Activated T-cell treated with anti-CD3 and anti-CD28 coated beads, Interleukin-2, amount 50 U/mL, for 1 hour (primary cell): ENCODE results near the gene IKZF2.
"Not testable (repeated sequence)": the region's sequence is repeated elsewhere in the genome, so short reads cannot be mapped to it uniquely, and the experiment has no call there.

Experiments
- DNase-seq: peaks from one replicate; pipeline ENCODE4 v3.0.0-alpha.2; 2020

Gene IKZF2

DNA sequence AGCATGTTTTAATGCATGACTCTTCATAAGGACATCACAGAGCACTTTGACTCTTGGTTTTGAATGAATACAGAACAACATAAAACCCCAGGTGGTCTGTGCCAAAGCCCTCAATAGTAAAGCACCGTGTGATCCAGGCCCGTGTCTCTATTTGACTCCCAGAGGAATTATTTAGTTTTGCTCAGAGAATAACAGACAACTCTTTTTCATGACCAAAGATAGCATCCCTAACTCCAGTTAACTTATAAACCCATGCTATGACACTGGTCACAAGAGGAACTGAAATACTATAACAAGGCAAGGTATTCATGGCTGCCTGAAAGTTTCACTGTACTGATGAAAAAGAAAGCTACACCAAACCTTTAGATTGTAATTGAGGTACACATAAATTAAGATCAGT lies 128.4 kb downstream of the IKZF2 start:
- no peak for DNase-seq

DNA sequence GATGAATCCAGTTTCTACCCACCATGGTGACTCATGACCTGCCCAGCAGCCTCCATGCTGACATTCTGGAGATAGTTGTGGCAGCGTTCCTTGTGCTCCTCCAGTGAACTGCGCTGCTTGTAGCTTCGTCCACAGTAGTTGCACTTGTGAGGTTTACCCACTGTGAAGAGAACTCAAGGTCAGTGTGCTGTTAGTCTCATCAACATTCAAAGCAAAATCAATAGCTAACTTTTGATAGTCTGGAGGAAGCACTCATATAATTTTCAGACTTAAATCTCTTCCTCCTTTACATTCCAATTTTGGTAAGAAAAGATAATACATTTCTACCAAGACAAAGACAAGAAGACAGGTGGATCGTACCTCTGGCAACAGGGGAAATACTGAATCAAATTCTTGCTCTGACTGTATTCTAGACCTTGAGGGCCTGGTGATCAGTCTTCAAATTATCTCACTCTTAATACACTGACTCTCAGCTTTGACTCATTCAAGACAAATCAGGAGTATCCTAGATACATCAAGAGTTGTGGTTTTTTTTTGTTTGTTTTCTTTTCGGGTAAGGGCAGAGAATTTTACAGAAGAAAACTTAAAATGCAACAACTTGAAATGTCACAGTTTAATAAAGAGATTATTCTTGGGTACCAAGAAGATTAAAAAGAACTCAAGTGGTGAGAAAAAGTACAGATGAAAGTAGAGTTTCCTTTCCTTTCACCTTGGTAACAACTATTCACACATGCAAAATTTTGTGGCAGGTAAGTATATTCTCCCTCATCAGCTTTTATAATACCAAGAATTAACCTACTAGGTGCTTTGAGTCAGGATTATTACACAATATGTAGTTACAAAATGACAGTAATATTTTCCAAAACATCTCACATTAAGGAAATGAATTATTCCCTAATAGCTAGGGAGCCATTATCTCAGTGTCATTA lies 129.2 kb downstream of the IKZF2 start:
- DNase-seq, result no peak

DNA sequence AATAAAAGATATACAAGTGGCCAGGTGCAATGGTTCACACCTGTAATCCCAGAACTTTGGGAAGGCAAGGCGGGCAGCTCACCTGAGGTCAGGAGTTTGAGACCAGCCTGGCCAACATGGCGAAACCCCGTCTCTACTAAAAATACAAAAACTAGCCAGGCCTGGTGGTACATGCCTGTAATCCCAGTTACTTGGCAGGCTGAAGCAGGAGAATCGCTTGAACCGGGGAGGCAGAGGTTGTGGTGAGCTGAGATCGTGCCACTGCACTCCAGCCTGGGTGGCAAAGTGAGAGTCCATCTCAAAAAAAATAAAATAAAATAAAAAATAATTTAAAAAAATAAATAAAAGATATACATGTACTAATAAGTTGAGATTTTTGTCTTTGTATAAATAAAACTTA lies 130.5 kb downstream of the IKZF2 start:
- not testable (repeated sequence) for DNase-seq

DNA sequence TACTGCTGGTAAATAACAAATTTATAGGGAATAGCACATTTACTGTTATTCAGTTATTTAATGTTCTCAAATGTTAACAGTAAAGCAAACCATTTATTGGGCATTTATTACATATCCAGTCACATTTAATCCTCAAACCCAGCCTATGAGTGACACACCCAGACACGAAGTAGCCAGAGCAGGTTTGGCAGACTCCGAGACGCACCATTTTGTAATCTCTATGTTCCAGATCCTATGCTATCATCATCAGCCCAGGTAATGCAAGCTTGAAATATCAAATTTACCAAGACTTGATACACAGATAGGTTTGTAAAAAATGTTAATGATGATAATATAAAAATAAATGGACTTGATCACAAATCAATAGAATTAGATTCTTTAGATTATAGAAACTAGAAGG lies 131.1 kb downstream of the IKZF2 start:
- DNase-seq, result no peak

DNA sequence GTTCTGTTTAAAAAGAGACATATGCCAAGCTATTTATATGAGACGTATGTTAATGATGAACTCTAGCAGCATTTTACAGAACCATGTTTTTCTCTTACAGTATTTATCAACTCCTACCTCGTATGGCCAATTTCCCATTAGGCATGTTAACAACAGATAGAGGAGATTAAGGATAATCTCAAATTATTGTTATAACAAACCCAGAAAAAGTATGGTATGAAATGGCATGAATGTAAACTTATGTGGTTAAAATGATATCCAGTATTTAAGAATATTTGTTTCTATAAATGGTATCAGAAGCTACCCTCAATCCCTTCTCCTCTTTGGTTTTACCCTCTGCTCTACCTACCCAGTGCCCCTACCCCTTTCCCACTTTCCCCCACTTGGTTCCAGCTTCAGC lies 132.0 kb downstream of the IKZF2 start:
- DNase-seq, result no peak

DNA sequence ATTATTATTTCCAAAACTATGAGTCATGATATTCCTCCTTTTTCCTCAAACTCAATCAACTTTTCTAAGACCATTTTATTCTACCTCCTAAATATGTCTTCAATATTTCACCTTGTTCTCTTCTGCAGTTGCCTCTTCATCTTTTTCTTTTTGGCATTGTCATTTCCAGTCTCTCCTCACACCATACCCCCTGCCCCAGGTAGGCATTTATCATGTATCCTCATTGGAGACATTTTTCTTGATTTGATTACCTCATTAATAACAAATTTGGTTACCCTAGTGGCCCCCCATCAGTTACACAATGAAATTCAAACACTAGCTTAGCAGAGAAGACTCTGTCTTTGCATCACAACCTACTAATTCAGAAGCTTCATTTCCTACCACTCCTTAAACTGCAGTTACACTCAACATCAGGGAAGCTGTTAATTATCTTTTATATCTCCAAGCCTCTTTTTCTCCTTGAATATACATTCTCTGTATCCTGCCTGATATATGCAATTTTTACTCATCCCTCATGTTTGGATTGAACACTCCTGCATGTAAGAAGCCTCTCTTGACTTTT lies 133.0 kb downstream of the IKZF2 start:
- no peak for DNase-seq

DNA sequence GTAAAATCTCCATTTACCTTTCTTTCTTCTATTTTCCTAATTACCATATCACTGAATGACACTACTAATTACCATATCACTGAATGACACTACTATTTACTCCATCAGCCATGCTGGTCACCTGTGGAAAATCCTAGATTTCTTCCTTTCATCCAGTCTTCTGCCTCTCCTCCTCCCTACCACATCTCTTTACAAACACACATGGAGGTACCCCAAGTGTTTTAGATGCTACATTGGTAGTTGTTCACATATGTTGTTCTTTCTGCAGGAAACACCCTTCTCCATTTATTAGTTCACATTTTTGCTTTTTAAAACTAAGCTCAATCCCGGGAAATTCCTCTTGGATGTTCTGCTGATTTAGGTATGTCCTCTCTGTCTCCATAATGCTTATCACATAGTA lies 134.0 kb downstream of the IKZF2 start:
- no peak for DNase-seq

DNA sequence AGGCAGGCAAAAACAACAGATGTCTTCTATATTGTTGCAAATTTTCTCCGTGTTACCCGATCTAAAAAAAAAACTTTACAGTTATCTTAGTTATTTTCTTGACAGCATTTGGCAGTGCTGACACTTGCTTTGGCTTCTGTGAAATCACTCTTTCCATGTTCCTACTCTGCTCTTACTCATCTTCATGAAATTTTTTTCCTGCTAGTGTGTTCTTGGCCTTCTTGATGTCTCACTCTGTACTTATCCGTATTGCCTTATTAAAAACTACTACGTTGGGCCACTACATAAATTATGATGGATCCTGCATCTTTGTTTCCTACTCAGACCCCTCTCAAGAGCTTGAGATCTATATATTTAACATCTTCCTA lies 134.4 kb downstream of the IKZF2 start:
- DNase-seq, result no peak

DNA sequence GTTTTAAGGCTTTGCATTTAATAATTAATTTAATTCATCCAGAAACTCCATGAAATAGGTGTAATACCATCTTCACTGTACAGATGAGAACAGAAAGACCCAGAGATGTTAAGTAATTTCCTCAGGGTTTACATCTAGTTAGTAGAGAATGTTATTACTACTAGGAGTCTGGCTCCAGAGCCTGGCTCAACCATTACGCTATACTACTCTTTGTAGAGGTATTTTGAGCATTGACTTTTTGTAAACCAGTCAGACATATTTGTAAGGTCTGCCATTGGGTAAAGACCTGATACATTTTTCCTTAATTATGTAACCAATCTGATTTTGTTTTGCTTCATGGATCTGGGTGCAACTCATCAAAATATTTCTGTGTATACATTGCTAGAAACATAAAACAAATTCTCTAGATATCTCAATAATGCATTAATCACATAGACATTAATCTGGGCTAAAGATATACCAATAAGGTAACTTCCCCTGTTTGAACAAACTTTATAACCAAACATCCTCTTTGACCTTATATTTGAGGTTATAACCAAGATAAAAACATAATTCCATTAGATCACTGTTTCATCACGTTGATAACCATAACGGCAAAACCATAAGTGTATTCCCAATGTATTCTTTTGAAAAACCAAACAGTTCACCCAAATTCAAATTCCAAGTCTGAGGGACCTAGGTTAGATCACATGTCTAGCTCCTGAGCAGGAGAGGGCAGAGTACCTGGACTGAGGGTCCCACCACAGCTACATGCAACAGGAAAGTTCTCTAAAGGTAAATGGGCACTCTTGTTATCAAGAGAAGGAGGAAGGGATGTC lies 135.0 kb downstream of the IKZF2 start:
- no peak for DNase-seq

DNA sequence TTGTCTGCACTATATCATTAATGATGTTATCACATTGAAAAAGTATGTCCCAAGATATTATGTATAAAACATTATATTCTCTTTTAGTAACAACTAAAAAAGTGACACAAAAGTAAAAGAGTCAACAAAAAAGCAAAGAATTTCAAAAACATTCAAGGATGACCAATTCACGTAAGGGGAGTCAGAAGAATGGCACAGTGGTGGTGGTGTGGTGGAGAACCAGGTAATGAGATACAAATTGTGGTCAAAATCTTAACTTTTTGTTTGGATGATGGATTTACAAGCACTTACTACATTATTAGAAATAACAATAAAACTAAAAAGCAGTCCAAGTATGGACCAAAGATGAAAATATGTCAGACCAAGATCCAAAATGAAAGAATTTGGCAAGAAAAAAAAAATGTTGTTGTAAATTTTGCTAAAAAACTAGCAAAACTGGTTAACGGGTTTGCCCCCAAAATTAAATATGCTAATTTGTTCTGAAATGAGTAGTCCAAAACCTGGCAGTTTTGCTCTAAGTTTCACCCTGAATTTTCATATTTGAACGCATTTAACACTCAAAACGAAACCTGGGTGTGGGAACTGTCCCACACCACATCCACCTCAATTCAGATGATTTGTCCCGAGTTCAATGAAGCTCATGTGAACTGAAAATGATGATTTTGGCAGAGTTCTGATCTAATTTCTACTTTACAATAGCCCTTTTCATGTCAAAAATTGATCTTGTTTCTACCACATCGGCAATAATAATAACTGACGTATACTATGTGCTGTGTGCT lies 135.8 kb downstream of the IKZF2 start:
- no peak for DNase-seq

DNA sequence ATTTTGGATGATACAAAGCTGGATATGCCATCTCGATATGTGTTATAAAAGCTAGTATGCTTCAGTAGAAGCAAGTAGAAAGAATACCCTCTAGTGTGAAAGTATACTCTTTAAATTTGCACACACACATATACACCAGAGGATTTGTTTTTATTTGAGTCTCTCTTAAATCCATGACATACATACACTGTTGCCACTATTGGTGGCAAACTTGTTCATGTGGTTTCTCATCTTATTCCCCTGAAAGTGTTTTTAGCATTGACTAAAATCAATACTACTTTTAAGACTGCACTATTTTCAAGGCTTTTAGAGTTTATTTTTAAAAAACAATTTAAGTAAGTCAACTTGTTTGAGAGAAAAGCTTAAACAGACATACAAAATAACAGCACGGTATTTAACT lies 137.4 kb downstream of the IKZF2 start:
- no peak for DNase-seq

DNA sequence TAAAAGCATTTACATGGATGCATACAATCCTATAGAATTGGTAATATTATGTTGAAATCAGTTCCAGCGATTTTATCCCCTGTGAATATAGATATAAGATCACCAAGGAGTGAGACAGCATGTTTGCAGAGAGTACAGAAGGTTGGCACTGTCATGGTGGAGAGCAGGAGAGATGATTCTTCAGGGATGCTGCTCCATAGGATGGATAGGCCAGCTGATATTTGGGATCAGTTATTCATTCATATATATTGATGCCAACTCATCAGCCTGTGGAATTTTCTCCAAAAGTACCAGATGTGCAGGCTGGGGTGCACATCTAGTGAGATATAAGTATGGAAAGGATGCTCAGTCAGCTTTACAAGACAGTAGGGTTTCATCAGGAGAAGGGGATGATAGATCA lies 139.9 kb downstream of the IKZF2 start:
- DNase-seq, result no peak

DNA sequence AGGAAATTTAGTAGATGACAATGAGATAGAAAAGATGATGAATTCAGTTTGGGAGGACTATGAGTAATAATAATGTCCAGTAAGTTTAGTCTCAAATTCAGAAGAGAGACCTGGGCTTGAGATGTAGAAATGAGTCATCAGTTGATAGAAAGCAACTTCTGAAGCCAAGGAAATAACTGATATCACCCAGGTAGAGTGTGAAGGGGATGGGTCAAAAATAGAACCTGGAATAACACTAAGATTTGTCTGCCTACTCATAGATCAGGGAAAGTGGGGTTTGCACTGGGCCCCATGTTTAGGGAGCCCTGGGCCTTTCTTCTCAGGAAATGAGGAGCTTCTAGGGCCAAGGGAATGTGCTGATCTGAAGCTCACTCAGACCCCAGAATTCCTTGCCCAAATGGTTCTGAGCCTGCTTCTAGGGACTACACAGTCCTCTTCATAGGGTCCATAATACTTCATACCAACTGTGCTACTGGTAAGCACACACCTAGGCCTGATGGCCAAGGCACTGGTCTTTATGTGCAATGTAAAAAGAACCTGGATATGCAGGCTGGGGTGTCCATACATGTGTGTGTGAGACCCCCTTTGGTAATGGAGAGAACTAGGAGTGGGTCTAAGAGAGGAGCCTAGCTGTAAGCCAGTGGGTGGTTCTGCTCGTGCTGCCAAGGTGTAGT lies 141.2 kb downstream of the IKZF2 start:
- DNase-seq, result no peak

DNA sequence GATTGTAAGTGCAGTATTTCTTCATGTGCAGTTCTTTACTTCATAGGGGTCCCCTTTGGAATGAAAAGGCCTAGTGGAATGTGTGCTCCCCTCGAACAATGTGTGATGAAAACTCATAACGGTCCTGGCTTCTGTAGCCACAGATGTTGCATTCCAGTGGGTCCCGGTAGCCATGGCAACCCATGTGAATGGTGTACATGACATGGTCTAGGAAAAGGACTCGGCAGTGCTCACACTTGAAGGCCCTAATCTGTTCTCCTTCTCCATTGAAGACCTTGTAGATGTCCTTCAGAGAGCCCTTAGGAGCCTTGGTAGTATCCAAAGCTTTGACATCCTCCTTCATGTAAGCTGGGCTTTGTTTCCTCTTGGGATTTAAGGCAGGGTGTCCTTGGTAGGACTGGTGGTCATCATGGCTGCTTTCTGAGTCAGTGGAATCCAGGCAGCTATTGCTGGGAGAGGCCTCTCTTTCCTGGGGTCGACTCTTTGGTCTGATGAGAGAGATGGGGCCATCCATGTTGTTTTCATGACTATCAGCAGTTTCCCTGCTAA lies 144.0 kb downstream of the IKZF2 start:
- DNase-seq, result no peak

DNA sequence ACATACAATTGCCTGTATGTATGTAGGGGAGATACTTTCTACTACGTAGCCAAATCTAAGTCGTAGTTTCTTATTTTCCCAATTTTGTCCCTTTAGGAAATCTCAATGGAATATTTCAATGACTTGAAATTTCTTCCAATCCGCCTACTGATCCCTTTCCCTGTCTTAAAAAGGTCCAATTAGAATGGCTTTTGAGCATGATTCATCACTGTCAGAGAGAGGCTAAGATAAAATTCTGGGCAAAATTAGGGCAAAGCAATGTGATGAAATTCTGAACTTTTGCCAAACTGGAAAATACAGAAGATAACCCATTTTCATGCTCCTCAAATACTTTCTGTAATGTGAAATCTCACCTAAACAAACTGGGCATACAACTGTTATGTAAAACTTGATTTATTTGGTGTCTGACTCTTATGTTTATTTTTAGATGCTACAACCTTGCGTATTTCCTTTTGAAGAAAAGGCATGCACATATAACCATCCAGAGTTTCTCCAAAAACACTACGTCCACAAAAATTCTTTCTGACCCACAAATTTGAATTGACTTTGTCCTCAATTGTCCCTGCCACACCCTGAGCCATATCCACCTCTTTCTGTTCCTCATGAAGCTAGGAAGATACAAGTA lies 147.1 kb downstream of the IKZF2 start:
- DNase-seq, result no peak

DNA sequence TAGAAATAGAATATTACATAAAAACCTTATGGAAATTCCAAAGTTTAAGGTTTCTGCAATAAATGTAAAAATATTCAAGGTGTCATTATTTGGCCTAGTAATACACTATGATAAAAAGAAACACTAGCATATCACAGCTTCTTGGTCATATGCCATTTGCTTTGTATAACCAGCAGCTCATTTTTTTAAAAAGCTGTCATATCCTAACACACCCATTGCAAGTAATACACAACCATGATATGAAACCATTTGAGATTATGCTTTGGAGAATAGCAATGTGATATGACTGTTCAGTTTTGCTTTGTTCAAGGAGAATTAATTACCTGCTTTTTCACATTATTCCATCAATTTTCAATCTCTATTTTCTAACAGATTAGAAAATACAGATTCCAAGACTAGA lies 149.0 kb downstream of the IKZF2 start:
- no peak for DNase-seq

DNA sequence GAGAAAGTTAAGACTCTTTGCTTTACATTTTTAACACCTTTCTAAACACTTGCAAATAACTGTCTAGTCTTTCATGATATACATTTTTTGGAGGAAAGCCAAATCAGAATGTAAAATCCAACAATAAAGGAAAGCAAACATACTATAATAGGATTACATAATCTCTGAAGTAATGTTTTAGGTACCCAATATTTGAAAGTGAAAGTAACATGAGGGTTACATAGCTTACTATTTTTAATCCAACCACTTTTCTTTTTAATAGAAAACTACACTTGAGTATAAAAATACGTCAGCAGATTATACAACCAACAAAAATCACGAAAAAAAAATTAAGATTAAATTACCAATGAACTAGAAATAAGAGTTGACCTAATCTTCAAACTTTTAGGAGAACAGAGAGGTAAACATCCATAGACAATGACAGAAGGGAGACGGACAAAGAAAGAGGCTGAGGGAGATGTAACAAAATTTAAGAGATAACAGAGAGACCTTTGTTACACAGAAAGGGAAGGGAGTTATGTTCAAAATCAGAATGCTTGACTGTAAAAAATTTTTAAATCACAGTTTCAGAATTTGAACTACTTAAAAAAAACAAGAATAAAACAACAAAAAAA lies 150.0 kb downstream of the IKZF2 start:
- no peak for DNase-seq

DNA sequence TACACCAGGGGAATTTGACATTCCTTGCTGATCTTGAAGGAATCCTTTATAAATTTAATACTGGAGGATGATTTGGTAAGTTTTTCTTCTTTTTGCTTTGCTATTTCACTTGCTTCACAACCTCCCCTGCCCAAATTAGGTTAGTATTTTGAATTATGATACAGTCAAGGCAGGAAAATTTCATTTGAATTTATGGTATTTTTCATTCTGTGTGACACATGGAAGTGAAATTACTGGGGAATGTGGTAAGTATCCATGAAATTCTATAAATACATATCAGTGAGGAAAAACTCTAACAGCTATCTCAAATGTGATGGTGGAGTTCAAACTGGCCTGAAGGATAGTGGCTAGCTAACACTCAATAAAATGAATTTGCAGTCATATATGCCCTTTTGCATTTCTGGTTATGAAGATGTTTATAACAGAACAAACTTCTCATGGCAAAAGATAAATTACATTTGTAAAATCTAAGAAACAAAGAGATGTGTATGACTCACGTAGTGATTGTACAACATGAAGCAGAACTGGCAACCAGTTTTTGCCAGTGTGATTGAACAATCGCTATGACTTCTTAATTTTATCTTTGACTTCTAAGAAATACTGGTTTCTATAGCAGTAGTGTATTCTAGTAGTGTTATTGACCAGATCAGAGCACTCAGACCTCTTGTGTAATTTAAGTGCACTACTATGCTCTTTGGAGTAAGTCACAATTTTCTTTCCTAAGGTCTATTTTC lies 152.6 kb downstream of the IKZF2 start:
- no peak for DNase-seq

DNA sequence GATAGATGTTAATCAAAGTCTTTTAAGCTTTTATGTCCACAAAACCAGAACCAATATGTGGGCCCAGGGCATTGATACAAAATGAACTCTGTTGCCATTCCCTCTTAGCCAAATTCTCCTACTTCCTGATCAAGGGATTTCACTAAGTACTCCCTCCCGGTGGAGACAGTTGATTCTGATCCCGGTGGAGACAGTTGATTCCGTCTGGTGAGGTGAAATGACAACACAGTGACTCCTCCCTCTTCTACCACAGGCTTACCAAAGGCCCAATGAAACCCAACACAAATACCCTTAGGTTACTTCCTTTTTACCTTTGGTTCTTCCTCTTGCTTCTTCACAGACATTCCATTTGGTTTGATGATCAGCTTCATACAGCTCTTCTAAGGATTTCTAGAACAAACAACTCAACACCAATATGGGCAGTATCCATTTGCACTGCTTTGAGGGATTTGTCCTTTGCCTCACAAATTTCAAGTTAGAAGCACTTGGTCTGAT lies 153.8 kb downstream of the IKZF2 start:
- no peak for DNase-seq

DNA sequence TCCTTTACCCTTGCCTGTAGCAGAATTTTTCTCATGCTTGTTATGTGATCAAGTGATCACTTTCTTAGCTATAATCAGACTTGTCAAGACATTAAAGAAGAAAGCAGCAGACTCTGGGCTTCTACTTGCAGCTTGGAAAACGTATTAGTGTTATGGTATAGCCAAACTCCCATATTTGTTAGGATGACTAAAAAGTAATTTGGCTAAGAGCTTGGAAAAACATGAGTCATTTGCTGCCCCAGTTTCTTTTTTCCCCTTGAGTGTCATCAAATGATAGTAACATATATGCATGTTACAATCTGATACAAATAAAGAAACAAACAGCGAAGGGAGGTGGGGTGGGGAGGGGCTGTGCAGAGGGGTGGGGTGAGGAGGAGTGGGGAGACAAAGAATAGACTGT lies 155.5 kb downstream of the IKZF2 start:
- no peak for DNase-seq
